NCI-H748 (cell line): ENCODE results near the gene PRICKLE2.
A peak's percentile ranks its signal among the peaks of the same experiment; 100 is the strongest.

Experiments
- DNase-seq: peaks from one replicate; lab custom pipeline; 2025; ENCODE audit not compliant: unreplicated experiment; lab: John Stamatoyannopoulos, UW

PRICKLE2 gene

DNA sequence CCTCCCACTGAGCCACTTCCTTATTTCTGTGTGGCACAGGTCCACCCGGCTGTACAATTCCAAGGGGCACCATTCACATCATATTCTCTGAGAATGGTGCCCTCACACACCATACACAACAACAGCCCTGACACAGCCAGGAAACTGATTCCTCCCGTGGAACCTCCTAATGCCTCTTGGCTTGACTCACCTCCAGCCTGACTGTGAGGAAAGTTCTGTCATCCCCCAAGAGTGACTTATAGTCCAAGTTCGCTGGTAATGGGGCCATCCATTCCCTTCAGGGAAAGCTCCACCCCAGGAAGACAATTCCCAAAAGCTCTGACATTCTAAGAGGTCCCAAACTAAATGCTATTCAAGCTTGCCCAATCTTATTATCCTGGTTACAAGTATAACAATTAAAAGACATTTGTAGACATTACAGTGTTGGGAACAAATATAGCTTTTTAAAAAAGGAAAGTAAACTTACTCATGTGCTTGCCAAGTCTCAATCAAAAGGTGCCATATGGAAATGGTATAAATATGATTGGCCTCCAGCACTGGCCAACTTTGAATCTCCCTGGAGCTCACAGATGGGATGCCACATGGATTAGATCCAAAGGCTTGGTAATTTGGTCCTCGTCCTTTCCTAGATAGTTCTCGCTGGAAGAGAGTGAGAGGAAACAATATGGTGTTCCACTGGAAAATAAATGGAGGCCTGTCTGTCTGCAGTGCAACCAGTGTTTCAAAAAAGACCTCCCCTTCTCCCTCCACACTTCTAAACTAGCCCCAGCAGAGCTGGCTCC, 145.7 kb downstream of the PRICKLE2 start:
- no peak for DNase-seq

DNA sequence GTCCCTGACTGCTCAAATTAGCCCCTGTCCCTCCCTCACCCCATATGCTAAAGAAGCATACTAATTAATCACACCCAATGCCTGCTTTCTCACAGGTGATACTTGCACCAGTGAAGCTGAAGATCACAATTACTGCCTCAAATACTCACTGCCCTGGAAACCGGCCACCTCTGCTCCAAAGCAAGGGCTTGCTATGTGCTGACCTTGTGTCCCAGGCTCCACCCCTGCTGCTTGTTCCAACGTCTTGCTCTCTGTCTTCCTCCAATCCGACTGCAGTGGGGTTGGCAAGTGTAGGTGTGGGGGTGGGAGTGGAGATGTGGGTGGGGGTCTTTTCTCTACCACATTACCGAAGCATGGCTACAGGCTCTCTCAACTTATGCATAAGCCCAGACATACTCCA, 146.3 kb downstream of the PRICKLE2 start:
- DNase-seq: no peak

DNA sequence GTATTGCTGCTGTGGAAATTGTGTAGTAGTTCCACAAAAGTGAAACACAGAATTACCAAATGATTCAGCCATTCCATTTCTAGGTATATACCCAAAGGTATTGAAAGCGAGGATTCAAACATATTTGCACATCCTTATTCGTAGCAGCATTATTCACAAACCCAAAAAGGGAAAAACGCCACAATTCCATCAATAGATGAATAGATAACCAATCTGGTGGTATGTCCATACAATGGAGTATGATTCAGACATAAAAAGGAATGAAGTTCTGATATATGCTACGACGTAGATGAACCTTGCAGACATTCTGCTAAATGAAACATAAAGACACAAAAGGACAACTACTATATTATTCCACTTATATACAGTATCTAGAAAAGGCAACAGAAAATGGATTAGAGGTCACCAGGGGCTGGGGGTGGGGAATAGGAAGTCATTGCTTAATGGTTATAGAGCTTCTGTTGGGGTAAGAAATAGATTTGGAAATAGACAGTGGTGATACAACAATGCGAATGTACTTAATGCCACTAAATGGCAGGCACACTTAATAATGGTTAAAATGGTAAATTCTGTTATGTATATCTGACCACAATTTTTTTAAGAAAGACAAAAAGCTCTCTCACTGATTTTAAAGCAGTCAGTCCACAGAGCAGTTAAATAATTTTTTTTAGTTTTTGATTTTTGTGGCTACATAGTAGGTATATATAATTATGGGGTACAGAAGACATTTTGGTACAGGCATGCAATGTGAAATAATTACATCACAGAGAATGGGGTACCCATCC, 150.2 kb downstream of the PRICKLE2 start:
- no peak for DNase-seq

DNA sequence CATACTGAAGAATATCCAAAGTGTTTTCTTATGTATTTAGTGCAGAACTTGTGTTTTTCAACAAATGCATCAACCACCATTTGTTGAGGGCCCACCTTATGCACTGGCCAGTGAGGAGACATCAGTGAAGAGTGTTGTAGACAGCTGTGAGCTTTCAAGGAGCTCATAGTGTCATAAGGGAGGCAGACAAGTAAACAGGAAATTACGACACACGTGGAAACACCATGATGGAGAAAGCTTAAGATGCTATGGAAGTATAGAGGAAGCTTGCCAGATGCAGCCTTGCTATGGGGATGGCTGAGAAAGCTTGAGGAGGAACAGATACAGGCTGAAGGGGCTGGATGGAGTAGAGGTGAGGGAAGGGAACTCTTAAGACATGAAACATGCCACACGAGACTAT, 151.2 kb downstream of the PRICKLE2 start:
- no peak for DNase-seq

DNA sequence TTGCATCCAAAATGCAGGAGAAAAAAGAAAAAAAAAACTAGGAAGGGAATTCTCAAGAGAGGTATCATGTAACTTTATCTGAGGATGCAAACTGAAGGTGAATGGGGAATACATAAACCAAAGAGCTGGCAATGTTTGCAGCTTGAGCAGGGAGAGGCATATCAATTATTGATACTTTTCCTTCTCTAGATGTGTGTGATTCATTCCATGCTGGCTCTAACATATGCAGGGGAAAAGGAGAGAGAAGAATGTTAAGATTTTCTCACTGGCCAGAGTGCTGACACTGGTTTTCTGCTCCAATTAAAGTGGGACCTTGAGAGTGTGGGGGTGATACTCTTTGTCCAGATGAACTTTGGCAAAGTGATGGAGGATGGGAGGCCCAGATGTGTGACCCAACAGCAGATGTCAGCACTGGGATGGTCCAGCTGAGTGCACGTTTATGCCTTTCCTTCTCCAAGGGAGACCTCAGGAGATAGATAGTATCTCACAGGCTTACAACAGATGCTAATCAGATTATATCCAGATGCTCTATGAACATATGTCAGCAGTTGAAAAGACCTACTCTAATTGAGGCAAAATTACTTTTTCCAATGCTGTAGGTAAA, 152.0 kb downstream of the PRICKLE2 start:
- DNase-seq: no peak

DNA sequence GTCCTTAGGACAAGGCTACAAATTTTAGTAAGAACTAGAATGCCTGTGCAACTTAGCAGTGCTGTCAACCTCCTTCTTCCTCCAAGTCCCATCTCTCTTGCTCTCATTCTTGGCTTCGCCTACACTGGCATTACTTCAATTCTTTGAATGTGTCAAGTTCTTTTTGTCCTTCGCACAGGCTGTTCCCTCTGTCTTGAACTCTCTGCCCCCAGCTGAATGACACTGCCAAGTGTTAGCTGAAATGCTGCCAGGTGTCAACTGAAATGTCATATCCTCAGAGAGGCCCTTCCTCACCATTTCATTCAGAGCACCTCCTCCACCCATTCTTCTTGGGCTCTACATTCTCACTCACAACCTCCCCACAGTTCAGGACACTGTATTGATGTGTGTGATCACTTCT, 153.1 kb downstream of the PRICKLE2 start:
- no peak for DNase-seq

DNA sequence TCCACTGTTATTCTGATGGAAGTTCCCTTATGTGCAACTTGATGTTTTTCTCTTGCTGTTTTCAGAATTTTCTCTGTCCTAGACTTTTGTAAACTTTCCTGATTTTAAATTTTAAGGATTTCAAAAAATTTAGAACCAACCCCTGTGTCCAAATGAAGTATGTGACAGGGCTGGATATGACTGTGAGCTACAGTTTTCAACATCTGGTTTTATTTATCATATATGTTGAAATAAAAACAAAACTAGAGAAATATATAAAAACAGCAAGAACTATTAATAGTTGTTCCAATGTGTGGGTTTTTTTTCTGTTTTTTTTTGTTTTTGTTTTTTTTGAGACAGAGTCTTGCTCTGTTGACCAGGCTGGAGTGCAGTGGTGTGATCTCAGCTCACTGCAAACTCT, 154.6 kb downstream of the PRICKLE2 start:
- no peak for DNase-seq

DNA sequence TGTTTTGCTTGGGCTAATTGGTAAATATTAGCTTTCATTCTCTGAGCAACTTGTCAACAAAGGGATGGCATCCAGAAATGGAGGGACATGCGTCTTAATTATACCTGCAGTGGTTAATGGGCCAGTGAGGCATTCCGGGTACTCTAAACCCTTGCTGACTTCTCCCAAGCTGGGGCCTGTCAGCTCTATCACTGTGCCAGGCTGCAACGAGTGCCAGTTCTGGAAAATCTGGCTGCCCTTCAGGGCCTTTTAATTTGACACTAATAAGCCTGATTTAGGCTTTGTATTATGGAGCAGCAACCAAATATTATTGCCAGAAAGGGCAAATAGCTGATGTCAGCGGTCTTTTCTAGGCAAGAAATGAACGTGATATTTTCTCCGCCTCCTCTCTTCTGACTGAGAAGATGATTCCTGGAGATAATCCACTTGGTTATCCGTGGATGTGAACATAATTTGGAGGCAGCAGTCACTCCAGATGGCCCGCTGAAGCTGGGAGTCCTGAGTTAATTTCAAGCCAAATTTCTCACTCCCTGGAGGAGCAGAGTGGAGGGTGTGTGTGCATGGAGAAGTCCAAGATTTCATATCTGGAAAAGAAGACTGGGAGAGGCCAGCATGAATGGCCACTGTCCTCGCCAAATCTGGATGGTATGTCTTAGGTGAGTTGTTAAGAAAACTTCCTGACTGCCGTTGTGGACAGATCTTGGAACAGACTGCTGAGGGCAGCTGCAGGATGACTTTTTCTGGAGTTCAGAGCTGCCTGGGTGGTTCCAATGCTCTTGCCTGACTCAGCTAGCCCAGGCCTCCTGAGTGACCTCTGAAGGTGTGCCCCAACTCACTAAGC, 157.5 kb downstream of the PRICKLE2 start:
- DNase-seq: no peak

DNA sequence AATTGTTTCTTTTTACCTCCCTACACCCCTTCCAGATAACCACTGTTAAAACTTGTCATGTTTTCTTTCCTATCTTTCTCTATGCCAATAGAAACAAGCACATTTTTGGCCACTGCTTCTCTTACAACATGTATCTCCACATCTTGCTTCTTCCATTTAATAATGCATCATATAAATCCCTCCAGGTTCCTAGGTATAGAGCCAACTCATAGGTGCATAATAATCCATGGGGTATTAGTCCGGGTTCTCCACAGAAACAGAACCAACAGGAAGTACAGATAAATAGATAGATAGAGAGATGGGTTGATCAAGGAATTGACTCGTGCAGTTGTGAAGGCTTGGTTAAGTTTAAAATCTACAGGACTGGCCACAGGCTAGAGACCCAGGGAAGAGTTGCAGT, 160.5 kb downstream of the PRICKLE2 start:
- no peak for DNase-seq

DNA sequence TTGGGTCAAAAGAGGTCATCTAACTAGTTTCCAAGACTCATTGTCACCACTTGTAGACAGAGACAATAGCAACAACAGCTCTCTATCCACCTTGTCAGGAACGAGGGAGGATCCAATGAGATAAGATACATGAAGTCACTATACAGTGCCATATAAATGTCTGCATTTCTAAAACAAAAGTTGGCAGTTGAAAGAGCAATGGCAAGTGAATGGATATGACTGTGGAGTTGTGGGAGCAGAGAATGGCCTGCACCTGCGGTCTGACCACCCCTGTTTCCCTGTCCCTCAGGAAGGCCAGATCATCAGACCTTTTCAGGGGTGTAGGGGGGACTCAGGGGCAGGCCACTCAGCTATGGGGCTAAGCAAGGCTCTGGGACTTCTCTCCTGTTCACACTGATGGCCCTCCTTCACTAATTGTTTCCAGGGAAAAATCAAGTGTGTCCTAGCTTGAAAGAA, 161.3 kb downstream of the PRICKLE2 start:
- DNase-seq: no peak

DNA sequence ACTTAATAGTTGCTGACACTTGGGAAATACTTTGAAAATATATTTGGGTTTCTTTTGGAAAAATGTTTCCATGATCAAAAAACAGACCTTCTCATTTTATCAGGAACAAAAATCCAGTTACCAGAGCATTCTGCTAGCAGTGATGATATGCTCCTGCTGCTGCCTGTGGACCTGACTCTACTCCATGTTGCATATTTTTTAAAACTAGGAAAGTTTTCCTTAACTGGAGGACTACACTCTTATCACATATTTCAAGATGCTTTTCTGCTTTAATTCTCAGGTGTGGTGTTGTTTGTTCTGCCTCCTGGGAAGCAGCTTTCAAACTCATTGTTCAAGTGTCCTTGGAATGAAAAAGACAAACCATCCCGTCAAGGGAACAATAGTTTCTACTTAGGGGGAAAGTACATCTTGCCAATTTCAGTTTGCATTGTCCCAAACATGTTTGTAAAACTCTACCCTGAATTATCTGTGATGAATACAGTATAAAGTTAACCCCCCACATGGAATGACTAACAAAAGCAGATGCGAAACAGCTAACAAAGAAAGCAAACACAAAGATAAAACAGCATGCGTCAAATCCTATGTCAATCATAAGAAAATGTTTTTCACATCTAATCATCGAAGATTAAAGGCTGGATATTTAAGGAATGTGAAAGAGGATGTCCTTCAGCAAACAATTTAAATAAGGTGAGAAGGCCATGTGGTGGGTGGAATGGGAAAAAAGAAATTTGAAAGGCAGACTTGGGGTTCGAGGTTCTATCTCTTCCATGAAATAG, 161.9 kb downstream of the PRICKLE2 start:
- peak; percentile 26 for DNase-seq

DNA sequence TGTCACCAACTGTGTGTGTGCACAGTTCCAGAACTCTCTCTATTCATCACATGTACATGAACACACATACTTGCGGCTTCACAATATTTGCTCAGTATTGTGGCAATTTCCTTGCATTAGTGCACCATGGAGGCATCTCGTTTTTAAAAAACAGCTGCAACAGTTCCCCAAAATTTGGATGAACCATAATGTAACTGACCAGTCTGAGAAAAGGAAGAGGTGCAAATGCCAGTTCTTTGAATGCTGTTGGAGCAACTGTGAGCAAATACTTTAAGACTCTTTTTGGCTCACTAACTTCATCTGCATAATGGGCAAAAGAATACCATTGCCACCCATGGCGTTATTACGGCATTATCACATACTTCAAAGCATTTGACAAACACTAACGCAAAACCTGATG, 163.6 kb downstream of the PRICKLE2 start:
- DNase-seq: peak; percentile 41

DNA sequence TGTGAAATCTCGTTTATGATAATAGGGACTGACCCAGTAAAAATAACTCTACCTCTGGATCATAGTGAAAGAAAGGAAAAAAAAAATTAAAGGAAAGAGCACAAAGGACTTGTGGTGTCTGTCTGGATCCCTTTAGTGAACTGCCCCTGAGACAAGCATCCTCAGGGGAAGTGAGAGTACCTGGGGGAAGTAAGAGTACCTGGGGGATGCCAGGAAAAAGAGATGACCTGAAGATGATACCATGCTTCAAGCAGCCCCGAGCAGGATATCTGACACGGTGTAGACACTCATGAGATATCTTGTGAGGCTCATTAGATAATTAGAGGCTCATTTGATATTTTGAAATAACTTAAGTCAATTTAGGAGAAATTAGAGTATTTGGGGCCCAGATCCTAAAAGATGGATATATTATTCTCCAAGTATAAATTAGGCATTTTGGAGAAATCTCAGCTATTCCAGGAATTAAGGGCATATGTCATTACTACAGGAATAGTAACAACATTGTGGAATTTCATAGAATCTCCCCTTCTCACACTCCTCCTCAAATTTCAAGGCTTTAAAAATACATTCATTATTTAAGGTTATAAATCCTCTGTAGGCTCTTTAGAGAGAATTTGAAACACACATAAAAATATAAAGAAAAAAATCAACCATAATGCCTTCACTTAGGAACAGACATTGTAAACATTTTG, 165.6 kb downstream of the PRICKLE2 start:
- DNase-seq: no peak

DNA sequence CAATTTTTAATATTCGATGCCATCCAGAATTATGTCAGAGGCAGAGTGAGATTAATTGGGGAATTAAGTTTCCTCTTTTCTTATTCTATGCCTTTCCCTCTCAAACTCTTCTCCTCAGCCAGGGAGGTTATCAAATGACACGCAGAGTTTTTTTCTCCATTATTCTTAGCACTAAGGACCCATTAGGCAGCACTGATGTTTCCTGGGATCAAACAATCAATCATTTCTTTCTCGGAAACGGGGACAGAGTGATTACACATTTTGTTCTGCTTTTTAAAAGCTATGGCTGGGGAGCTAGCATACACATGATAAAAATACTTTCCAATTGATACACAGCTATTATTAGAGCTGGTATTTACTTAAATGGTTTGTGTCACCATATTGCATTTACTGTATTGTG, 166.7 kb downstream of the PRICKLE2 start:
- no peak for DNase-seq

DNA sequence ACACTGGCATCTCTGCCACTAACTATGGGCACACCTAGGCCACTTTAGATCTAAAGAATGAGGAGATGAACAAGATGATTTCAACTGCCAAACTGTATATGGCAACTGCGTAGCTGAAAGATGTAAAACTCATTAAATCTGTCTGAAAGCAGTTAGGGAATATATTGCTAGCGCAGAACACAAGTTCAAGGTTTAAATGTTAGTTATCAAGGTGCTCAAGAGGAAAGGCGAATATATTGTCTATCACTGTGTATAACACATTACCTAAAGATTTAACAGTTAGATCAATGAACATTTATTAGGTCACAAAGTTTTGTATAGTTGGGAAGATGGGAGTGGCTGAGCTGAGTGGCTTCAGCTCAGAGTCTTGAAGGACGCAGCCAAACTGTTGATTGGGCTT, 168.0 kb downstream of the PRICKLE2 start:
- DNase-seq: no peak

DNA sequence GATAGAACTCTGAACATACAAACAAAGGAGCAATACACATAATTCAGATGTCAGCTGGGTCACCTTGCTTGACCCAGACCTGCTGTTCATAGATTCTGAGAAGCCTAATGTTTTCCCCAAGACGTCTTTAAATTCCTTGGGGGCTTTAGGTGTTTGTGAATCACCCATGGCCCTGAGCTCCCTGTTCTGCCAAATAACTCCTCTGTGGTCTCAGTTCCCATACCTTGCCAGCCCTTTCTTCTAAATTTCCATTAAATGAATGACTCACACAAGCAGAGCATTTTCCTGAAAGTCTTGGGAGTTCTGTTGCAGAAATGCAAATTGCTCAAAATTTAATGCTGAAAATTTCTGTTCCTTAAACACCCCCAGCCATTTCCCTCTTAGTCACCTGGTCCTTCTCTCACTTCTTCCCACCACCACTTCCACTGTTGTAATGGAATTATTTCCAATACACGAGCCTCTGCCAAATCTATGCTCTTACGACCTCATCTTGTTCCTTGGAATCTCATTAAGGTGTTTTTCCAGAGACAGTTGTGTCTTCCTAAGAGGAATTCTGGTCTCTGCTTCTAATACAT, 168.6 kb downstream of the PRICKLE2 start:
- no peak for DNase-seq

DNA sequence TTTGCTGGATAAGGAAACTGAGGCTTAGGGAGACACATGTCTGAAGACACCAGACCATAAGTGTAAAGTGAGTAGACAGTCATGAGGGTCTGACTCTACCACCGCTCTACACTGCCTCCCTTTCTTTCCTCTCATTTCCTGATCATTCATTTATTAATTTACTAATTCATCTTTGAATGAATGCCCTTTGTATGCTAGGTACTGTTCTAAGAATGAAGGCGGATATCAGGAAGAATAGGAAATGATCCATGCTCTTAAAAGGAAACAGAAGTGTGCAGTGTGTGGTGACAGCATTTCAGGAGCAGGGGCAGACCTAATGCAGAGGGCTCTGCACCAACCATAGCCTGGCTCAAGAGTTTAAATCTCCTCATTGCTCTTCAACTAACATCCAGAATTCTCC, 170.2 kb downstream of the PRICKLE2 start:
- no peak for DNase-seq

DNA sequence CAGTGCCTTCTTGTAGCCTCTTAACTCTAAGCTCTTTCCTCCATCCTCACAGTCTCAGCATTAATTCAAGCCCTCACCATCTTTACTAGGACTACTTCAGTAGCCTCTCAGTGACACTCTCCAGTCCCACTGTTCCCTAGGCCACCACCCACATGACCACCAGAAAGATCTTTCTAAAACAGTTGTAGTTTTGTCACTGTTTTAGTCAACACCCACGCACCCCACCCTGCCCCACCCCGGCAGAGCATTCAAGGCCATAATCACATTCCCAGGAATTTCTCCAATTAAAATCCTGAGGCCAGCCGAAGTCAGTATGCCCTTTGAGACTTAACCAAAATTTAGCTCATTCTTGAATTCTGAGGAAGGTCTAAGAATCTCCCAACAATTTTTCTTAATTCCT, 170.8 kb downstream of the PRICKLE2 start:
- DNase-seq: no peak

DNA sequence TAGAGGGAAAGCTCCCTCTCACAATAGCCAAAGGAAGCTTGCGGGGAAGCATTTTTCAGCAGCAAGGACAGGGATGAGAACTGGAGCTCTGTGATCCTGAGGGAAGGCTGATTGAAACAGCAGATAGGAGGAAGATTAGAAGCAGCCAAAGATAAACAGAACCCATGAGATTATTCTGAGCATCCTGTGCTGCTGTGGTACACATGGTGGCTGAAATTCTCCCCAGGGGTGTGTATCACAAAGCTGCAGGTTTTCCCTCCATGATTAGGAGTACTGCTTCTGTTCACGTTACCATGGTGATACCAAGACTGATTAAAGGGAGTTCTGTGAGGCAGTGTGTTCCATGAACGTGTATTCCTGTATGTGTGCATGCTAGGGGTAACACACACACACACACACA, 171.7 kb downstream of the PRICKLE2 start:
- peak; percentile 67 for DNase-seq
